Stomach (tissue), 4 donors: ENCODE measurements around the gene PTPRU.

ENCODE experiments used
- EP300 ChIP-seq: sonication (generic); formaldehyde crosslinking; IDR thresholded peaks from one replicate; pipeline ENCODE4 v1.6.1; 2017; ENCODE audit warnings: antibody characterized with exemption
- POLR2A ChIP-seq, 4 donors: fragments of 450-650 bp; IDR thresholded peaks; one replicate each; pipeline ENCODE4 v1.6.1; 2016; ENCODE audit warnings: antibody characterized with exemption in 4 of 4, control low read depth in 2 of 4, mild to moderate bottlenecking in 1 of 4, moderate library complexity in 1 of 4
- TF ChIP-seq, protein P1 (sequence below), 7 experiments: fragments of 450-650 bp in 4 of 7; fragments of 200-600 bp in 3 of 7; sonication (generic) in 3 of 7; IDR thresholded peaks; one replicate each; pipeline ENCODE4 v1.5.1; 2016 to 2019; ENCODE audit warnings: antibody characterized with exemption in 7 of 7, control low read depth in 2 of 7, mild to moderate bottlenecking in 1 of 7

DNA sequence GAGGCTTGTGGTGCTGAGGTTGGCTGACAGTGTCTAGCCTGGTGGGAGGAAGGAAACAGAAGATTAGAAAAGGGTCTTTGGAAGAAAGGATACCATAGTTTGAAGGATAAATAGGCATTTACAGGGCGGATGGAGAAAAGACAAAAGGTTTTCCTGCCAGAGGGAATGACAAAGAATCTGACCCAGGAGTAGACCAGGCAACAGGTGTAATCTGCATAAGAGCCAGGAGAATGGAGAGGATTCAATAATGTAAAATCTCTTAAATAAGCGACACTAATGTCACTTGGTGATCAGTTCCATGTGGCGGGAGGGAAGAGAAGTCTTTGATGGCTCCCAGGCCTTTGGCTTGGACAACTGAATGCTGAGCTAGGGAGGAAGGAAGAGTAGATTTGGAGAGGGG lies 15.0 kb upstream of the PTPRU start:
- TF ChIP-seq, protein P1, sequence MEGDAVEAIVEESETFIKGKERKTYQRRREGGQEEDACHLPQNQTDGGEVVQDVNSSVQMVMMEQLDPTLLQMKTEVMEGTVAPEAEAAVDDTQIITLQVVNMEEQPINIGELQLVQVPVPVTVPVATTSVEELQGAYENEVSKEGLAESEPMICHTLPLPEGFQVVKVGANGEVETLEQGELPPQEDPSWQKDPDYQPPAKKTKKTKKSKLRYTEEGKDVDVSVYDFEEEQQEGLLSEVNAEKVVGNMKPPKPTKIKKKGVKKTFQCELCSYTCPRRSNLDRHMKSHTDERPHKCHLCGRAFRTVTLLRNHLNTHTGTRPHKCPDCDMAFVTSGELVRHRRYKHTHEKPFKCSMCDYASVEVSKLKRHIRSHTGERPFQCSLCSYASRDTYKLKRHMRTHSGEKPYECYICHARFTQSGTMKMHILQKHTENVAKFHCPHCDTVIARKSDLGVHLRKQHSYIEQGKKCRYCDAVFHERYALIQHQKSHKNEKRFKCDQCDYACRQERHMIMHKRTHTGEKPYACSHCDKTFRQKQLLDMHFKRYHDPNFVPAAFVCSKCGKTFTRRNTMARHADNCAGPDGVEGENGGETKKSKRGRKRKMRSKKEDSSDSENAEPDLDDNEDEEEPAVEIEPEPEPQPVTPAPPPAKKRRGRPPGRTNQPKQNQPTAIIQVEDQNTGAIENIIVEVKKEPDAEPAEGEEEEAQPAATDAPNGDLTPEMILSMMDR (IDR thresholded peaks at IDR 0.05): no peak
- TF ChIP-seq EP300: no peak
- no peak for TF ChIP-seq POLR2A (IDR thresholded peaks at IDR 0.05)
